Superior temporal gyrus (tissue), 1 donor: ENCODE measurements around the gene RAMP1.
"Not testable (repeated sequence)": the region's sequence is repeated elsewhere in the genome, so short reads cannot be mapped to it uniquely, and the experiment has no call there.

Source experiments
- DNase-seq: peaks from one replicate; pipeline ENCODE4 v3.0.0-alpha.2; 2016; ENCODE audit errors: extremely low spot score

The RAMP1 gene

GRCh38 chr2:237863689-237864443 lies 4.4 kb downstream of the RAMP1 start:
- no peak for DNase-seq

- DNase-seq, result no peak
These were observed 5.1 kb downstream of the RAMP1 start for GRCh38 chr2:237864444-237864931.

- no peak for DNase-seq
These were observed 5.7 kb downstream of the RAMP1 start for GRCh38 chr2:237864940-237865622.

- no peak for DNase-seq
These were observed 6.2 kb downstream of the RAMP1 start for GRCh38 chr2:237865623-237866041.

DNA sequence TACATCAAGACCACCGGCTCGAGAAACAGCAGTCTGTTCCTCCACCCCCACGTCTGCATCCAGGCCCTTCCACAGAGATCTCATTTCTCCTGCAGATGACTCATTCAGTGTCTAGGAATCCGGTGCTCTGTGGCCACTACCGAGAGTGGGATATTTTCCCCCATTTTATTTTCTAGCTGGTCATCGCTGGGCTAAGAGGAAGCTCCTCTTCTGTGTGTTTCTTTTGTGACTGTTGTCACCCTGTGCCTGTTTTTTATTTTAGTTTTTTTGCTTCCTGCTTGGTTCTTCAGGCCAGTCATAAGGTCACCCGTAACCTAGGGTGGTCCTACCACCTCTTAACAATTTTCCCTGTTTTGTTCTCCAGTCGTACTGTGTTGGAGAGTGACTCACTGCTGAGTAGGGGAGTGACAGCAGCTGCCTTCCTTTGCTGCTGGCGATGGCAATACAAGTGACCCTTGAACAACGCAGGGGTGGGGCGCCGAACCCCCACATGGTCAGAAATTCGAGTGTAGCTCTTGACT lies 6.7 kb downstream of the RAMP1 start:
- no peak for DNase-seq

DNA sequence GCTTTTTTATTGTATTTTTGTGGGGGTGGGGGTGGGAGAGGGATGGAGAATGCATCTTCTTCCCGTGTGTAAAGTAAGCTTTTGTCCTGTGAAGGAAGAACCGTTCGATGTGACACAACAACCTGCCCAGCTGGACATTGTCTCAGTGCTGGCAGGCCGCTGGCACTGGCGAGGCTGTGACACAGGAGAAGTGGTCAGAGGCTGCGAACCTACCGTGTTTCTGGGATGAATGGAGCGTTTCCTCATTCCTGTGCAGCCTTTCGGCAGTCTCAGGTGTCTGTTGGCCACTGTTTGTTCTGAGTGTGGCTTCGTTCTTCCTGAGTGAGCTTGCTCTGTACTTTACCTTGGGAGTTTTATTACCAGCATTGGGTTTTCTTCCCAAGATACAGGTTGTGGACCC lies 8.0 kb downstream of the RAMP1 start:
- DNase-seq, result no peak

GRCh38 chr2:237868074-237868473 lies 8.7 kb downstream of the RAMP1 start:
- DNase-seq, result not testable (repeated sequence)

- DNase-seq, result no peak
These were observed 9.4 kb downstream of the RAMP1 start for GRCh38 chr2:237868631-237869342.

DNA sequence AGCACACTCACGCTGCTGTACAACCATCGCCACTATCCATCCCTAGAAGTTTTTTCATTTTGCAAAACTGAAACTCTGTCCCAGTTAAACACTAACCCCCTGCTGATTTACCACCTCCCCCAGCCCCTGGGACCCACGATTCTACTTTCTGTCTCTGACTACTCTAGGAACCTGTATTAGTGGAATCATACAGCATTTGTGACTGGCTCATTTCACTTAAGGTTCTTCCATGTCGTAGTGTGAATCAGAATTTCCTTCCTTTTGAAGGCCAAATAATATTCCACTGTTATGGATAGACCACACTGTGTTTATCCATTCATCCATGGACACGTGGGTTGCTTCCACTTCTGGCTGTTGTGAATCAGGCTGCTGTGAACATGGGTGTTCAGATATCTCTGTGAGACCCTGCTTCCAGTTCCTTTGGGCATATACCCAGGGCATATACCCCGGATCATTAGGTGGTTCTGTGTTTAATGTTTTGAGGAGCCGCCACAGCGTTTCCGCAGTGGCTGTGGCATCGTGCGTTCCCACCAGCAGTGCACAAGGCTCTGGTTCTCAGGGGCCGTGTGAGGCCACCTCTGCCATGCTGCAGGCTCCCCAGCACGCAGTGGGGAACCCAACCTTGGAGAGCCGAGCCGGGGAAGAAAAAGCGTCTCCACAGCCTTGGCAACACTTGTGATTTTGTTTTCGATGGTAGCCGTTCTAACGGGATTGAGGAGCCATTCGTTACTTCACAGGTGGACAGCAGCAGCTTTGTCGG lies 10.1 kb downstream of the RAMP1 start:
- no peak for DNase-seq

DNA sequence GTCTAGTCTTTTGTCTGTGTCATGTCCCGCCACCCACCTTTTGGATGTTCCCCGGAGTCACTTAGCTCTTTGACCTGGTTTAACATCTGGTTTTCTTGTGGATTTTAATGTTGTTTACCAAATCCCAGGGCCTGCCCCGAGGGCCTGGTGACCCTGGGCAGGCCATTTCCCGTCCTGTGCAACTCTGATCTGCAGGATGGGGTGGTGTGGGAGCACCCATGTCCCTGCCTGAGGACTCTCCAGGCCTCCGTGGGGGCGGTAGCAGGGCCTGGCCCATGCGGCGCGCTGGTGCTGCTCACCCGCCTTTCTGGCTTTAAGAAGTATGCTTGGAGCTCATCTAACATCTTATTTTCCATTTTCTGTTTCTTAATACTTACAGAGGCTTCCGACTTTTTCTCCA lies 10.7 kb downstream of the RAMP1 start:
- DNase-seq, result no peak

DNA sequence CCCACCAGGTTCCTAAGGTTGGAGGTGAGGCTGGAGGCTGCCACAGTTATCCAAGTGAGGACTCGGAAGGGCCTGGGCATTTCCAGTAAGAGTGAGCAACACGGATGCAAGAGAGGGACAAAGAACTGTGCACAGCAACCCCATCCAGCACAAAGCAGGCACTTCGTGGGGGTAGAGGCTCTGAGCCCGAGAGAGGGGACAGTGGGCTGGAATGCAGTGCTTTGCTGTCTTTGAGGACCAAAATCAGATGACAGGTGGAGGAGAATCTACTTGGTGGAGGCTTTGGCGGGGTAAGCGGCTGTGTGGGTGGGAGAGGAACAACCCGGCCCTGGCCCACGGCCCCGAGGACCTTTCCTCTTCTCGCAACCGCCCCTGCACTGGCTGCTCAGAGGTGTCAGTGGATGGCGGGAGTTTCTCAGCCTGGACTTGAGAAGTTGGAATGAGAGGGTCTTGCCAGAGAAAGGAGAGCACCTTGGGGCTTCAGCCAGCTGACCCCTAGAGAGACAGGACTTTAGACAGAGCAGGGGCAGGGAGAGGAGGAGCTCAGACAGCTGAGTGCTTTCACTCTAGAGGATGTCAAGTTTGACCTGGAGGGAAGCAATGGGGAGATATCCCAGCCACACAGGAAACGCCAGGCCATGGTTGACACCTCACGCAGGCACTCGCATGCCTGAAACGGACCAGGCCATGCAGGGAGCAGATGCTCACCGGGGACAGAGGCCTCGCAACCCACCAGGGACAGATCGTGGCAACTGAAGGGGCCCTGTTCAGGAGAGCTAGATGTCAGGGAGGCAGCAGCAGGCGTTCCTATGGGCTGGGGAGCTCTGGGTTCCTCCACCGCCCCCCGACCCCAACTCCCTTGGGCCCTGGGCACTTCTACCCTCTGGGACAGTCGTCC lies 11.6 kb downstream of the RAMP1 start:
- DNase-seq, result no peak

GRCh38 chr2:237872178-237872887 lies 12.9 kb downstream of the RAMP1 start:
- no peak for DNase-seq

- no peak for DNase-seq
These were observed 14.0 kb downstream of the RAMP1 start for GRCh38 chr2:237873421-237873831.

- DNase-seq, result no peak
These were observed 14.6 kb downstream of the RAMP1 start for GRCh38 chr2:237873897-237874551.

DNA sequence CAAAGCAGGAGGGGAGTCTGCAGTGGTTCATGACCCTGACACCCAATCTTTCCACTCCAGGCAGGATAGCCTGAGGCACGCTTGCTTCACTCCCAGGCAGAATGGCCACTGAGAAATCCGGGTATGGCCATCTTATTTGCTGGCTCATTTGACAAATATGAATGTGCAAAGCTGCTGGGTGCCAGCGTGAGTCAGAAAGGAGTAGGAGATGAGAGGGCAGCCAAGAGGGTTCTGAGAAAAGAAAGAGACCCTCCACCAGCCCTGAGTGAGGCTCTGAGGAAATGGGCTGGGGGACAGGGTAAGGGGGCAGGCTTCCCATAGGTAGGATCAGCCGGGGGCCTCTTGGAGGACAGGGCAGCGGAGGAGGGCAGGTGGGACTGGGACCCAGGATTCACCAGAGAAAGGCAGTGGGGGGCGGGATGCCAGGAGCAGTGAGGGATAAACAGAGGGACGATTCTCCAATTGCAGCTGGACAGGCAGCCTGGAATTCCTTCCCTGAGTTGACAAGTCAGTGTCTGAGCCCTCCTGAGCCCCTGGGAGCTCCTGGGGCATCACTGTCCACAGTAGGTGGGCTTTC lies 15.2 kb downstream of the RAMP1 start:
- no peak for DNase-seq

GRCh38 chr2:237875256-237876060 lies 16.0 kb downstream of the RAMP1 start:
- no peak for DNase-seq

GRCh38 chr2:237876061-237876526 lies 16.7 kb downstream of the RAMP1 start:
- DNase-seq, result no peak

GRCh38 chr2:237876532-237876931 lies 17.1 kb downstream of the RAMP1 start:
- no peak for DNase-seq
